ENCODE measurements around the gene RBM15B.

- TF ChIP-seq CTCF (IDR thresholded peaks at IDR 0.05 in 4 of 5, conservative IDR thresholded peaks at IDR 0.05 in 1 of 5) (no peak), POLR2A (IDR thresholded peaks at IDR 0.05) (no peak)
These were observed 5.4 kb upstream of the RBM15B start for GRCh38 chr3:51385621-51386091.
